Astrocyte (in vitro differentiated cells and primary cell): ENCODE measurements around the gene SLC9A7.

Source experiments
- EZH2 ChIP-seq: IDR thresholded peaks from 2 replicates; pipeline ENCODE4 v1.6.1; 2012; ENCODE audit warnings: mild to moderate bottlenecking, low read length, inconsistent platforms; ENCODE audit not compliant: insufficient read depth
- TF ChIP-seq, protein P1 (sequence below): IDR thresholded peaks from 2 replicates; pipeline ENCODE4 v1.5.1; 2011; ENCODE audit warnings: low read depth, mild to moderate bottlenecking, inconsistent platforms, low read length, moderate library complexity; ENCODE audit not compliant: insufficient read depth

DNA sequence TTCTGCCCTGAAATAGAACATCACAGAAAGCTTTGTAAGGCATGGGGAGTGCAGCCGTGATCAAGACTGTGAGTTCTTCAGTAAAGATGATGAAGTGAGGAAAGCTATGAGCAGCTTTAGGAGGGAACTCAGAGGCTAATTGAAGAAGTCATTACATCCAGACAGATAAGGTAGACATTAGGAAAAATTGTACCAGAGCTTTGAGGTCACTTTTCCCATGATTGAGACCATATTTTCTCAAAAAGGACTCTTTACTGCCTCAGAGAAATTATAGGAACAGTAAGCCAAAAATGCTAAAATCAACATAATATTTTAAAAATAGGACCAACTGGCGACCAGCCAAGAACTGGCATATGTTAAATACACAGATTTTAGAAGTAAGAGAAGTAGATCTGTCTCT is 174.2 kb downstream of the SLC9A7 start:
- TF ChIP-seq, protein P1, sequence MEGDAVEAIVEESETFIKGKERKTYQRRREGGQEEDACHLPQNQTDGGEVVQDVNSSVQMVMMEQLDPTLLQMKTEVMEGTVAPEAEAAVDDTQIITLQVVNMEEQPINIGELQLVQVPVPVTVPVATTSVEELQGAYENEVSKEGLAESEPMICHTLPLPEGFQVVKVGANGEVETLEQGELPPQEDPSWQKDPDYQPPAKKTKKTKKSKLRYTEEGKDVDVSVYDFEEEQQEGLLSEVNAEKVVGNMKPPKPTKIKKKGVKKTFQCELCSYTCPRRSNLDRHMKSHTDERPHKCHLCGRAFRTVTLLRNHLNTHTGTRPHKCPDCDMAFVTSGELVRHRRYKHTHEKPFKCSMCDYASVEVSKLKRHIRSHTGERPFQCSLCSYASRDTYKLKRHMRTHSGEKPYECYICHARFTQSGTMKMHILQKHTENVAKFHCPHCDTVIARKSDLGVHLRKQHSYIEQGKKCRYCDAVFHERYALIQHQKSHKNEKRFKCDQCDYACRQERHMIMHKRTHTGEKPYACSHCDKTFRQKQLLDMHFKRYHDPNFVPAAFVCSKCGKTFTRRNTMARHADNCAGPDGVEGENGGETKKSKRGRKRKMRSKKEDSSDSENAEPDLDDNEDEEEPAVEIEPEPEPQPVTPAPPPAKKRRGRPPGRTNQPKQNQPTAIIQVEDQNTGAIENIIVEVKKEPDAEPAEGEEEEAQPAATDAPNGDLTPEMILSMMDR, result no peak
- TF ChIP-seq EZH2, result no peak
